ENCODE data around the gene BAHCC1. TPM values are rescaled to one million over a fixed set of nuclear protein-coding genes. Genes with fewer than 3 reads are reported as not detected.

Gene BAHCC1
- total and polyA plus RNA-seq, 9 of the 15 experiments (the other 6 are each of a cell fraction or from before 2014, with no cell fraction given): 0.14 to 26.9 (median 5.0) TPM

- TF ChIP-seq ZNF280A (IDR thresholded peaks at IDR 0.05; ENCODE audit: low read depth, partially characterized antibody) (no peak), DDX20 (tag; IDR thresholded peaks at IDR 0.05; ENCODE audit: low read depth) (no peak), SREBF1 (IDR thresholded peaks at IDR 0.05; ENCODE audit: borderline replicate concordance, low read depth, low read length) (no peak), ATF1 (CRISPR knock-in tag; IDR thresholded peaks at IDR 0.05) (no peak), ATF1 (tag; IDR thresholded peaks at IDR 0.05) (peak; percentile 72), ZBTB43 (CRISPR knock-in tag; IDR thresholded peaks at IDR 0.05) (no peak), CHD7 (IDR thresholded peaks at IDR 0.05; ENCODE audit: low read depth, low read length) (no peak), ZNF766 (CRISPR knock-in tag; conservative IDR thresholded peaks at IDR 0.05) (peak; percentile 11; the same call in 1 of the 2 replicates), NELFE (IDR thresholded peaks at IDR 0.05; ENCODE audit: insufficient read depth, insufficient read length) (no peak), SUPT5H (IDR thresholded peaks at IDR 0.05) (peak; percentile 91), GTF2A2 (tag; IDR thresholded peaks at IDR 0.05) (peak; percentile 82), CBFA2T2 (conservative IDR thresholded peaks at IDR 0.05) (peak; percentile 29; the same call in 1 of the 2 replicates), RBM34 (IDR thresholded peaks at IDR 0.05; ENCODE audit: borderline replicate concordance, insufficient read depth, low read length) (no peak)
These were observed 45.6 kb upstream of the BAHCC1 start (continued) for GRCh38 chr17:81349397-81350319.
